Stimulated activated CD4-positive, alpha-beta T cell treated with anti-CD3 and anti-CD28 coated beads, Interleukin-4, amount 100 ng/mL, for 24 hours (primary cell): ENCODE data around the gene PLPP1.
"Not testable (repeated sequence)": the region's sequence is repeated elsewhere in the genome, so short reads cannot be mapped to it uniquely, and the experiment has no call there.

Experiments
- DNase-seq: peaks from one replicate; pipeline ENCODE4 v3.0.0-alpha.2; 2020

The PLPP1 gene

DNA sequence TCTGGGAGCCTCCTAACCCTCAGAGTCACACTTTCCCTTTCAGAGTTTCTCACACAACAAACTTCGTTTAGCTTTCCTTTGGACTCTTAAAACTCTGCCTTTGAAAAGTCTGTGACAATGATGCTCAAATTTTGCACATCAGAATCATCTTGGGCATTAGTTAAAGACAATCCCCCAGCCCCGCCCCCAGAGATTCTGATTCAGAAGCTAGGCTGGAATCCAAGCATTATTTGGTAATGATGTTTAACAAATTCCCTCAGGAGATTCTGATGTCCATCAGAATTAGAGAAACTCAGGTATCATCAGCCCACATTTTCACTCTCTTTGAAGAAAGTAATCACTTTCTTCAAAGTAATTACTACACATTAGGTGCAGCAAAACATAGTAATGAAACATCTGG is 9.6 kb upstream of the PLPP1 start:
- DNase-seq, result no peak

DNA sequence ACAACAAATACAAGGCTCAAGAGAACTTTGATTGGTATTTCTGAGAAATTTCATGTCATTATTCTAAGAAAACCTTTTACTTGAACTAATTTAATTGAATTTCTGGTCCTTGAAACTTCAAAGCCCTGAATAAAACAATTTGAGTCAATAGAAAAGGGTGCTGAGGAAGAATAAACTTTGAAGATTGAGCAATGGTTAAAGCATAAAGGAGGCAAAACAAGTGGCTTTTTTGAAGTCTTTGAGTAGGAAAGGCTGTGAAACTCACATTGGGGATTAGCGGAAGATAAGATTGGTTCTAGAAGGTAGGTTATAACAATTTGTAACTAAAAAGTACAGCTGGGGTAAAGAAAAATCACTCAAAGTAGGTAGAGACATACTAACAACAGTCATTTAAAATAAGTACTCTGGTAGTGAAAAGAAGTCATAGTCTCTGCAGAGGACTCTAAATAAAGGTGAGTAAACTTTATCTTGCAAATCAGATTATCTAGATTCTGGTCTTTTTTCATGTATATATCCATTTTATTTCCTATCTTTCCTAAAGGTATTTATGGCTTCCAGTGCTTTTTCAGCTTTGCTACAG is 6.4 kb upstream of the PLPP1 start:
- no peak for DNase-seq

GRCh38 chr5:55540525-55540924 is 5.8 kb upstream of the PLPP1 start:
- no peak for DNase-seq

DNA sequence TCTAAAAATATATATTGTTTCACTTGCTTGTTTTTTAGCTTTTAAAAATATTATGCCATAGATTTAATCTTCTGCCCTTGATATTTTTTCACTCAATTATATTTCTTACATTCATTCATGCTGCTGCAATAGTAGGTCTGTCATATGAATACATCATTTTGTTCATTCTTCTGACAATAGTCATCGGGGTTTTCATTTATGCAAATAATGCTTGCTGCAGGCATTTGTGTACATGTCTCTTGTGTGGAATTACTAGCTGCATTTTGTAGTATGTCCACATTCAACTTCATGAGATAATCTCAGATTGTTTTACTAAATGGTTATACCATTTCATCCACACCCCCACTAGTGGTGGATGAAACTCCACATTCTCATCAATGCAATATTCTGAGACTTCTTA is 5.3 kb upstream of the PLPP1 start:
- no peak for DNase-seq

GRCh38 chr5:55538661-55539060 is 3.9 kb upstream of the PLPP1 start:
- DNase-seq, result no peak

- not testable (repeated sequence) for DNase-seq
These were observed 2.6 kb upstream of the PLPP1 start for GRCh38 chr5:55537315-55537714.

GRCh38 chr5:55535199-55535905 is 588 bp upstream of the PLPP1 start:
- no peak for DNase-seq

GRCh38 chr5:55533521-55534435 is 986 bp downstream of the PLPP1 start:
- no peak for DNase-seq

- no peak for DNase-seq
These were observed 4.1 kb downstream of the PLPP1 start for GRCh38 chr5:55530669-55531068.

GRCh38 chr5:55524816-55525215 is 9.9 kb downstream of the PLPP1 start:
- DNase-seq, result no peak

- DNase-seq, result no peak
These were observed 11.5 kb downstream of the PLPP1 start for GRCh38 chr5:55523293-55523692.

DNA sequence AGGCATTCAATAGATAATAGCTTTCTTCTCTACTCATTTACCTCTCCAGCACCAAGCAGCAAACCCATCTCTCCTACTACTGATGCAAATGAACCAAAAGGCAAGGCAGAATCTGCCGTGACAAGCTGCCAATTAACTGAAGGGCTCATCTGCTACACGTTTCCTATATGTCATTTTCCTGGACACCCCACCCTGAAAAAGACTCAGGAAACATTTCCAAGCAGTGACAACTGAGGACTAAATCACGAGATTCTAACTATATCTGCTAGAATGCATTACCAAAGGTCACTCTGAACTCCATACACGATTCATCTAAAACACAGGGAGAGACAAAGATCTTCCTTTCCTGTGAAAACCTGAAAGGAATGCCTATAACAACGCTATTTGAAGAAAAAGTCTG is 12.9 kb downstream of the PLPP1 start:
- no peak for DNase-seq

- no peak for DNase-seq
These were observed 14.5 kb downstream of the PLPP1 start for GRCh38 chr5:55520117-55520839.

GRCh38 chr5:55518831-55519390 is 15.9 kb downstream of the PLPP1 start:
- no peak for DNase-seq

DNA sequence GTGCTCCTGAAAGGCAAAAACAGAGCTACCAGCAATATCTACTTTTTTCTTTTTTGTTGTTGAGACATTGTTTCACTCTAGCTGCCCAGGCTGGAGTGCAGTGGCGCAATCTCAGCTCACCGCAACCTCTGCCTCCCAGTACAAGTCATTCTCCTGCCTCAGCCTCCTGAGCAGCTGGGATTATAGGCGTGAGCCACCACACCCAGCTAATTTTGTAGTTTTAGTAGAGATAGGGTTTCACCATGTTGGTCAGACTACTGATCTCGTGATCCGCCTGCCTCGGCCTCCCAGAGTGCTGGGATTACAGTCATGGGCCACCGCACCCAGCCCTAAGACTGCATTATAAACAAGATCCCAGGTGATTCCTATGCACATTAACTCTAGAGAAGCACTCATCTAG is 17.0 kb downstream of the PLPP1 start:
- no peak for DNase-seq

DNA sequence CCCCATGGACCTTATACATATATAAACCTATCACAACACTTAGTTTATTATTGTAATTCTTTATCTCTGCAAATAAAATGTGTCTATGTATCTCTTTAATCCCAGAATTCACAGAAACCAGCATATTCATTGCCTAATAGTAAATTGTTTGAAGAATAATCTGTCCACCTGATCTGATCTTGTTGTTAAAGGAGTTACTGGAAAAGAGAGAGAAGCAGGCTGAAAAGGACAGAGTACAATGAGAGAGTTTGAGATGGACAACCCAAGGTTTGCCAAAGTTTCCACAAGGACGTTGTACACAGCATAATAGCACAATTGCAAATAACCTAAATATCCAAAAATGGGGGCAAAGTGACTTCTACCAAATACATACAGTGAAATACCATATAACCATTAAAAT is 23.8 kb downstream of the PLPP1 start:
- no peak for DNase-seq

GRCh38 chr5:55510523-55510880 is 24.3 kb downstream of the PLPP1 start:
- no peak for DNase-seq

GRCh38 chr5:55509796-55510522 is 24.8 kb downstream of the PLPP1 start:
- no peak for DNase-seq

- DNase-seq, result no peak
These were observed 25.7 kb downstream of the PLPP1 start for GRCh38 chr5:55509097-55509496.

- DNase-seq, result no peak
These were observed 27.2 kb downstream of the PLPP1 start for GRCh38 chr5:55507574-55507973.

GRCh38 chr5:55505711-55506110 is 29.1 kb downstream of the PLPP1 start:
- not testable (repeated sequence) for DNase-seq

- not testable (repeated sequence) for DNase-seq
These were observed 30.8 kb downstream of the PLPP1 start for GRCh38 chr5:55503917-55504316.
